Right renal cortex interstitium (tissue), 3 donors: ENCODE data around the gene B4GALNT1. TPM values are rescaled to one million over a fixed set of nuclear protein-coding genes. Genes with fewer than 3 reads are reported as not detected.
"Not testable (repeated sequence)": the region's sequence is repeated elsewhere in the genome, so short reads cannot be mapped to it uniquely, and the experiment has no call there.

Experiments used
- DNase-seq, 3 donors: peaks; one replicate each; pipeline ENCODE4 v3.0.0-alpha.2; 2013; ENCODE audit warnings: low read depth in 3 of 3, low spot score in 2 of 3
- polyA plus RNA-seq, 3 donors: library from polyadenylated mRNA; unstranded; fragments of 120-200 nt; gene quantifications; one replicate each; pipeline ENCODE4 v1.2.1, GENCODE V29; 2013; ENCODE audit not compliant: insufficient read length in 3 of 3

Gene B4GALNT1
- polyA plus RNA-seq, result under 1 TPM; 0.37 to 0.75 (median 0.64) TPM

GRCh38 chr12:57632958-57633840 lies at the start of gene B4GALNT1:
Gene B4GALNT1, minus strand, starts transcription at chr12:57633201. Its CDS starts 1,069 bp downstream, at chr12:57632132.
- peak in 1 of 3 donors; percentile 57 for DNase-seq

- DNase-seq, result no peak
Measured at GRCh38 chr12:57679697-57680096, 46.7 kb upstream of the B4GALNT1 start.

- not testable (repeated sequence) for DNase-seq
Measured at GRCh38 chr12:57677947-57678346, 44.9 kb upstream of the B4GALNT1 start.

GRCh38 chr12:57674691-57675090 lies 41.7 kb upstream of the B4GALNT1 start:
- DNase-seq, result no peak

- DNase-seq, result no peak
Measured at GRCh38 chr12:57672801-57673200, 39.8 kb upstream of the B4GALNT1 start.

GRCh38 chr12:57671811-57672210 lies 38.8 kb upstream of the B4GALNT1 start:
- not testable (repeated sequence) for DNase-seq

- not testable (repeated sequence) for DNase-seq
Measured at GRCh38 chr12:57669691-57670090, 36.7 kb upstream of the B4GALNT1 start.

GRCh38 chr12:57666897-57667296 lies 33.9 kb upstream of the B4GALNT1 start:
- DNase-seq, result no peak

GRCh38 chr12:57665066-57665820 lies 32.2 kb upstream of the B4GALNT1 start:
- not testable (repeated sequence) for DNase-seq

- no peak for DNase-seq
Measured at GRCh38 chr12:57661376-57661775, 28.4 kb upstream of the B4GALNT1 start.

- no peak for DNase-seq
Measured at GRCh38 chr12:57658890-57659289, 25.9 kb upstream of the B4GALNT1 start.

GRCh38 chr12:57657744-57658143 lies 24.7 kb upstream of the B4GALNT1 start:
- DNase-seq, result no peak

- not testable (repeated sequence) for DNase-seq
Measured at GRCh38 chr12:57656408-57656807, 23.4 kb upstream of the B4GALNT1 start.

GRCh38 chr12:57655541-57656240 lies 22.7 kb upstream of the B4GALNT1 start:
- DNase-seq, result no peak

- no peak for DNase-seq
Measured at GRCh38 chr12:57654042-57654441, 21.0 kb upstream of the B4GALNT1 start.

GRCh38 chr12:57646659-57647049 lies 13.7 kb upstream of the B4GALNT1 start:
- DNase-seq, result not testable (repeated sequence)

- DNase-seq, result not testable (repeated sequence)
Measured at GRCh38 chr12:57645990-57646658, 13.1 kb upstream of the B4GALNT1 start.

- no peak for DNase-seq
Measured at GRCh38 chr12:57641699-57642442, 8.9 kb upstream of the B4GALNT1 start.

GRCh38 chr12:57640175-57641042 lies 7.4 kb upstream of the B4GALNT1 start:
- DNase-seq, result no peak
